T-helper 2 cell (primary cell): ENCODE measurements around the gene PLA2G4E.

ENCODE experiments used
- DNase-seq, 5 experiments: peaks; one replicate each; pipeline versions ENCODE4 v3.0.0 to v3.0.0-alpha.2; 2012 to 2022

Gene PLA2G4E

DNA sequence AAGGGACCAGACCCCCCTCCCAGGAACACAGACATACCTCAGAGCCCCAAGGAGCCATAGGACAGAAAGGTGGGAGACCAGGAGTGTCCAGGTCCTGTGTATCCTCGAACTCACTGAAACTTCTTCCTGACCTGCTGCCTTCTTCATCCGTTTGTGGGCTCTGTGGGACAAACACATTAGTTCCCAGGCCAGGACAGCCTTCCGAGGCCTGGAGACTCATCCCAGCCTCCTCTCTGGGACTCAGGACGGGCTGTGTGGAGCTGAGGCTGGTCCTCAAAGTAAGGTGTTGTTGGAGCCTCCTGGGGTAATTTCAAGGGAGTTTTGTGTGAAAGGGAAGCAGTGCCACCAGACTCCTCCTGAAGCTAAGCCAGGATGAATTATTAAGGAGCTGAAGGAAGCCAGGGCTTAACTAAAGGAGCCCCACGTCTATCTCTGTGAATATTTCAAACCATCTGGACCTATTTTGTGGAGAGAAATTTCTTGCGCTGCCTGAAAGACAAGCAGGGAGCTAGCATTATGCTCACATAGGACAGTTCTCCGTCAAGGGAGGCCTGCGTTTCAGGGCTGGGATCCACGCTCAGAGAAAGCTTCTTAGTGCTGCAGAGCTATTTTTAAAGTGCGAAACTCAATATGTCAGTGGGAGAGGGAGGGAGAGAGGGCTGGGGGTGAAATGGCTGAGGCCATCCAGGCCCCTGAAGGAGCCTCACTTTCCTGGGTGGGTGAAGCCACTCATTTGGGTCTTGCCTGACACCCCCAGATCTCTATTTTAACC, 29.8 kb upstream of the PLA2G4E start:
- no peak for DNase-seq

GRCh38 chr15:42048821-42049200, 28.0 kb upstream of the PLA2G4E start:
- DNase-seq = no peak

GRCh38 chr15:42048080-42048820, 27.4 kb upstream of the PLA2G4E start:
- DNase-seq = no peak

DNA sequence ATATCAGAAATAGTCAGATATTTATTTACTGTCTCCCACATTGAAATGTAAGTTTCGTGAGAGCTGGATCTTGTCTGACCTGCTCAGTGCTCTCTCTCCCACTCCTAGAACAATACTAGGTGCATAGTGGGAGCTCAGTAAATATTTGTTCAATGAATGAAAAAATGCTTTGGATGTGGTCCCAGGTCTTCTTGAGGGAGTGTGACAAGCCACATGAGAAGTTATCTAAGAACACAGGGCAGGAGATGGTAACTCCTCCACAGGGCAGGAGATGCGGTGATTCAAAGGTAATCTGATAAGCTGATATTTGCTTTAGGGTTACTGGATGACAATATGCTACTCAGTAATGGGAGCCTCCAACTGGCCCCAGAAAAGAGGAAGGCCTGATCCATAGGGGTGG, 25.8 kb upstream of the PLA2G4E start:
- DNase-seq = no peak

DNA sequence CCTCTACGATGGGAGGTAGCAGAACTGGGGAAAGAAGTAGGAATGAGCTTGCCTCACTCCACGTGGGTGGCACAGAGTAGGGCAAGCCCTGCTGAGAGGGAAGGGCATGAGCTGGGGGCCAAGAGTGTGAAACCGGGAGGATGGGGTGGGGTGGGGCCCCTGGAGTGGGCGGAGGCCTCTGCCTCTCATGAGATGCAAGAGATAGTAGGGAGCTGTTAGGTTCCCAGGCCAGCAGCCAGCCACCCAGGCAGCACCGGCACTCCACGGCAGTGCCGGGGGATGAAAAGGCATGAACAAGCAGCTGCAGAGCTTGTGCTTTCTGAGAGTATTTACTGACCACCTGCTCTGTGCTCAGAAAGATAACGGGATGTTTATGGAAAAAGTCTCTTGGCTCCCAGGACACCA, 24.4 kb upstream of the PLA2G4E start:
- DNase-seq = no peak

- DNase-seq = no peak
Observed at GRCh38 chr15:42042602-42043400, 22.0 kb upstream of the PLA2G4E start.

GRCh38 chr15:42038401-42038800, 17.6 kb upstream of the PLA2G4E start:
- no peak for DNase-seq

DNA sequence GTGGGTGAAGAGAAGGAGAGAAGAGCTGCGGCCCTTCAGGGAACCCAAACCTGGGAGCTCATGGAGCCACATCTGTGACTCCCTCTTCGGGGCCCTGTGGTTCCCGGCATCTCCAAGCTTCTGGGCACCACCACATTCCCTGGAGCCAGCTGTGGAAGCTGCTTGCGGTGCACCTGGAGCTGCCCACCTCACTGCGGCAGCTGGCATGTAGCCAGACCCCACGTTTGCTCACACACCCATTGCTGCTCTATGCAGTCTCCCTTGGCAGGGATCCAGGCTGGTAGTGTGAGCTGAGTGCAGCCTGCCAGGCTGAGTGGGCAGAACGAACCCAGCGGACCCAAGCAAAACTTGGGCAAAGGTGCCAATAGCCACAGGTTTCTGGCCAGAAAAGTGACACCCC, 16.8 kb upstream of the PLA2G4E start:
- no peak for DNase-seq

DNA sequence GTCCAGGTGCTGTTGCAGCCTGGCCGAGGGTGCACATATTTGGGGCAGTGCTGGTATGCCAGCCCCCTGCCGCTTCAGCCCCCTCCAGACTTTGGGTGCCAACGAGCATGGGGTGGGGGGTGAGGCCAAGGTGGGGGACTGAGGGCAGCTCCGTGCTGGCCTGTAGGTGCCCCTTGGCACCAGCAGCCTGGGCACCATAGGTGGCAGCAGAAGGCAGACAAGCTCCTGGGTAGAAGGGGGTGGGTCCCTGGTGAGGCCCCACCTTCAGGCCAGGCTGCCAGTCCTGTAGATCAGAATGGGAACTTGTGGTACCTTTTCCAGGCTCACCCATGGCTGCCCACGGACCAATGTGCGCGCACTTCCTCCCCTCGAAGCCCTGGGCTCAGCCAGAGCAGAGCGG, 16.1 kb upstream of the PLA2G4E start:
- DNase-seq = no peak

- no peak for DNase-seq
Observed at GRCh38 chr15:42036112-42036905, 15.5 kb upstream of the PLA2G4E start.

GRCh38 chr15:42035435-42035761, 14.6 kb upstream of the PLA2G4E start:
- DNase-seq = no peak

DNA sequence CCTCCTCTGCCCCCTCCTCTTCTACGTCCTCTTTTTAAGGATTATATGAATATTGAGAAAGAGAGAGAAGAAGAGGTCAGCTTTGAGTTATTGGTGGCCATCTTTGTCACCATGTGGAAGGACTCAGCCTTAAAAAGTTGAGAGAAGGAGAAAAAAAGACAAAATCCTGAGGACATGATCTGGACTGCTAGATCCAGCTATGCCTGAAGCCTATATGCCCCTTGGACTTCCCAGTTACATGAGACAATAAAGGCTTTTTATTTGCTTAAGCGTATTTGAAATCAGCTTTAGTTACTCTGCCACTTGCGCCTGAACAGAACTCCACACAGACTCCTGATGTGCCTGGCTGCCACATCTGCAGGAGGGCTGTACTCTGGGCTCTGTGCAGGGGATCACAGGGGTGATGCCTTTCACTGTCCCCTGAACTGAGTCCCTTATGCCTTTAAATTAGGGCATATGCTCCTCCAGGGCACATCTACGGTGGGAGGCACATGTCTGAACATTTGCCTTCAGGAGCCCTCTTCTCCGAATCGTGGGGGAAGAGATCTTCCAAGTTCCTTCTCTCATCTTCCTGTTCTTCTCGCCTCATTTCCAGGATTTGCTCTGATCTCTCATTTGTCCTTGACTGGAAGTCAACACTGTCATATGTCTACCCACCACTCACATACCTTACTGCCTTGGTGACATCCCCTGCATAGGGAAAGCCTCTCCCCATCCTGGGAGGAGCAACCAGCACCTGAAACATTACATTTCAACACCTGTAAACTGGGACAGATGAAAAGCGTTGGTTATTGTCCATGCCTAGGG, 14.0 kb upstream of the PLA2G4E start:
- no peak for DNase-seq

- no peak for DNase-seq
Observed at GRCh38 chr15:42033214-42033873, 12.5 kb upstream of the PLA2G4E start.

GRCh38 chr15:42032376-42033213, 11.8 kb upstream of the PLA2G4E start:
- no peak for DNase-seq

- DNase-seq = no peak
Observed at GRCh38 chr15:42031198-42031915, 10.5 kb upstream of the PLA2G4E start.

DNA sequence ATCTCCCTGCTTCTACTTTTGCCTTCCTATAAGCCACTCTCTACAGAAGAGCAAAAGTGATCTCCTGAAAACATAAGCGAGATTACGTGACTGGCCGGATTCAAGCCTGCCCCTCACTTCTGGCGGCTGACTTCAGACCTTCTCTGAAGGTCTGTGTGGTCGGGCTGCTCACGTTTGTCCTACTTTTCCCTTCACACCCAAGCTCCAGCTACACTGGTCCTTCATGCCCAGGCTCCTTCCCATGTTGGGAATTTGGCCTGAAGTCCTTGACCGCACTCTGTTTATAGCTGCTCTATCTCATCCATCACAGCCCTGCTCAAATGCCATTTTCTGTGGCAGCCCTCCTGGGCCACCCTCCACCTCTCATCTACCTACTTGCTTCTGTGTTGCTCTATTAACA, 6.7 kb upstream of the PLA2G4E start:
- DNase-seq = no peak

DNA sequence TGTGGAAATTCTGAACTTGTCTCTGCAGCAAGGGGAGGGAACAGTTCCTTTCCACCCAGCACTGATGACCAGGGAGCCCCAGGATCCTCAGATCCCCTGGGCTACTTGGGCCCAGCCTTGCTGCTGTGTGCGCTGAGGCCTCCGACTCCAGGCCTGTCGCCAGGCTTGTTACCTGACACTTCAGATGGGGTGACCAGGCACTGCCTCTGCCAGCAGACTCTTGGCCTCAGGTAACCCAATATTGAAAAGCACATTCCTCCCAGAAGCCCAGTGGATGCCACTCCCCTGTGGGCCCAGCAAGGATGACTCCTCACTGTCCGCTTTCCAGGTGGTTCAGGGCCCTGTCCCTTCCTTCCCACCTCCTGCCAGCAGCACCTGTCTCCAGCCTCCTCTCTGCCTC, 3.5 kb upstream of the PLA2G4E start:
- no peak for DNase-seq

GRCh38 chr15:42021593-42021992, 751 bp upstream of the PLA2G4E start:
- no peak for DNase-seq

GRCh38 chr15:42018306-42019224, 2.3 kb downstream of the PLA2G4E start:
- no peak for DNase-seq
